GM12865 (cell line): ENCODE data around the gene BMAL1.

ENCODE experiments used
- DNase-seq: peaks from one replicate; pipeline ENCODE4 v3.0.0; 2010; ENCODE audit warnings: low read depth
- H3K4me3 ChIP-seq: 2 replicates; pipeline ENCODE4 v1.5.1; 2011; ENCODE audit warnings: mild to moderate bottlenecking, low read depth, low read length, control low read depth
- TF ChIP-seq, protein P1 (sequence below): IDR thresholded peaks from 2 replicates; pipeline ENCODE4 v1.5.1; 2011; ENCODE audit warnings: low read length, control low read depth, low read depth, inconsistent platforms; ENCODE audit not compliant: insufficient read depth; ENCODE audit errors: missing control alignments

Gene BMAL1

DNA sequence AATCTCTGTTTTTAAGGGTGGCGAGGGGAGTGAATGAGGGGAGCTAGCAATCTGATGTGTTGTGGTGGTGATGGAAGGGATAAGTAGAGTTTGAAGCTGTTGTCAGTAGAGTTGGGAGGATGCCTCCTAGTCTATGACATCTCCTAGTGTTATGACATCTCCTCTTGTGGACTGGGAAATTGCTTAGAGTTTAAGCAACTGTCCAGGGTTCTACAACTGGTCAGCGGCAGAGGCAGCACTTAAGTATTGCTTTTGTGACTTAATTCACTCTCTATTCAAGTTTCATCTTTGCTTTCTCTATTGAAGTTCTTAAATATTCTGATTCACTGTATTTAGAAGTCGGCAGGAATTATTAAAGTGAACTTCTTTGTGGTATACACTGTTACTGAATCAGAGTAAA, 13.8 kb downstream of the BMAL1 start:
- H3K4me3 ChIP-seq = no peak overlapping the region
- DNase-seq = no peak
- TF ChIP-seq, protein P1, sequence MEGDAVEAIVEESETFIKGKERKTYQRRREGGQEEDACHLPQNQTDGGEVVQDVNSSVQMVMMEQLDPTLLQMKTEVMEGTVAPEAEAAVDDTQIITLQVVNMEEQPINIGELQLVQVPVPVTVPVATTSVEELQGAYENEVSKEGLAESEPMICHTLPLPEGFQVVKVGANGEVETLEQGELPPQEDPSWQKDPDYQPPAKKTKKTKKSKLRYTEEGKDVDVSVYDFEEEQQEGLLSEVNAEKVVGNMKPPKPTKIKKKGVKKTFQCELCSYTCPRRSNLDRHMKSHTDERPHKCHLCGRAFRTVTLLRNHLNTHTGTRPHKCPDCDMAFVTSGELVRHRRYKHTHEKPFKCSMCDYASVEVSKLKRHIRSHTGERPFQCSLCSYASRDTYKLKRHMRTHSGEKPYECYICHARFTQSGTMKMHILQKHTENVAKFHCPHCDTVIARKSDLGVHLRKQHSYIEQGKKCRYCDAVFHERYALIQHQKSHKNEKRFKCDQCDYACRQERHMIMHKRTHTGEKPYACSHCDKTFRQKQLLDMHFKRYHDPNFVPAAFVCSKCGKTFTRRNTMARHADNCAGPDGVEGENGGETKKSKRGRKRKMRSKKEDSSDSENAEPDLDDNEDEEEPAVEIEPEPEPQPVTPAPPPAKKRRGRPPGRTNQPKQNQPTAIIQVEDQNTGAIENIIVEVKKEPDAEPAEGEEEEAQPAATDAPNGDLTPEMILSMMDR = no peak

DNA sequence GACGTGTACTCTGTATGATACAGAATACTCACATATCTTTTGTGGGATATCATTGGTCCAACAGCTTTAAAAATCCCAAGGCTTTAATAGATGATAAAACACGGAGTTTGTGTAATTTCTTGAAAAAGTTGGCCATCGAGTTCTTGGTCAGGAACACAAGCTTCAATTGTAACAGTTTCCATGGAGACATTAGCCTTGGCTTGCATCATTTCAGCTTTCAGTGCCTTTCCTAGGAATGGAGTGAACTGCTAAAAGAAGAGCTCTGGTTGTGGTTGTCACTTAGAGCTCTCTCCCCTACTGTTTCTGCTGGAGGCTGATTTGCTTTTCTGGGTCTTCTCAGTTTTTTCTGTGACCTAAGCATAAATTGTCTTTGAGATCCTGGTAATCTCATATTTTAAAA, 14.2 kb downstream of the BMAL1 start:
- TF ChIP-seq, protein P1 = no peak
- H3K4me3 ChIP-seq = no peak overlapping the region
- DNase-seq = no peak

DNA sequence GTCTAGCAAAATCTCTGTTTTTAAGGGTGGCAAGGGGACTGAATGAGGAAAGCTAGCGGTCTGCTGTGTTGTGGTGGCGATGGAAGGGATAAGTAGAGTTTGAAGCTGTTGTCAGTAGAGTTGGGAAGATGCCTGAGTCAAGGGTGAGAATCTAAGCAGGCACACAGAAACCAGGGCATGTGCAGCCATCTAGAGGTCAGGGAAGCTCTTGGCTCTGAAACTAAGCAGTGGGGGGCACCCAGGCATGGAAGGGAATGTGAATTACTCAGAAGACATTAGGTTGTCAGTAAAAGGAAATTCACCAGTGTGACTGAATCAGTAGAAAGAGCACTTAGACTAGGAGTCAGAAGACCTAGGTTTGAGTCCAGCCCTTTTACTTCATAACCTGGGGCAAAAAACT, 15.4 kb downstream of the BMAL1 start:
- no peak for DNase-seq
- H3K4me3 ChIP-seq = no peak overlapping the region
- TF ChIP-seq, protein P1 = no peak

DNA sequence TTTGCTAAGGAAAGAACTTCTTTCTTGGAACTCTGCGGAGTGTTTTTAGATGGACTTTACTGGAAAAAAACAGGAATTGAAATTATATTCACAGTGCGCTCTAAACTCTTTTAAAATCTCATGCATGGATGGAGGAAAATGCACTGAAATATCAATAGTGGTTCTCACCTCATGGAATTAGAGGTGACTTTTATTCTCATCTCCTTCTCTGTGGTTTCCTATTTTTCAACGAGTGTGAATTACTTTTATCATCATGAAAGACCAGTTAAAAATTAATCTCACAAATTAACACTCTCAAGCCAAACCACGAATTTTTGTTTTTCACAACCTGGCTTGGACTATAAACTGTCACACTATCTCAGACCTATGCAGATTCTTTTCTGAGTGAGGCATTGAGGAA, 16.6 kb downstream of the BMAL1 start:
- TF ChIP-seq, protein P1 = no peak
- no peak overlapping the region for H3K4me3 ChIP-seq
- no peak for DNase-seq

DNA sequence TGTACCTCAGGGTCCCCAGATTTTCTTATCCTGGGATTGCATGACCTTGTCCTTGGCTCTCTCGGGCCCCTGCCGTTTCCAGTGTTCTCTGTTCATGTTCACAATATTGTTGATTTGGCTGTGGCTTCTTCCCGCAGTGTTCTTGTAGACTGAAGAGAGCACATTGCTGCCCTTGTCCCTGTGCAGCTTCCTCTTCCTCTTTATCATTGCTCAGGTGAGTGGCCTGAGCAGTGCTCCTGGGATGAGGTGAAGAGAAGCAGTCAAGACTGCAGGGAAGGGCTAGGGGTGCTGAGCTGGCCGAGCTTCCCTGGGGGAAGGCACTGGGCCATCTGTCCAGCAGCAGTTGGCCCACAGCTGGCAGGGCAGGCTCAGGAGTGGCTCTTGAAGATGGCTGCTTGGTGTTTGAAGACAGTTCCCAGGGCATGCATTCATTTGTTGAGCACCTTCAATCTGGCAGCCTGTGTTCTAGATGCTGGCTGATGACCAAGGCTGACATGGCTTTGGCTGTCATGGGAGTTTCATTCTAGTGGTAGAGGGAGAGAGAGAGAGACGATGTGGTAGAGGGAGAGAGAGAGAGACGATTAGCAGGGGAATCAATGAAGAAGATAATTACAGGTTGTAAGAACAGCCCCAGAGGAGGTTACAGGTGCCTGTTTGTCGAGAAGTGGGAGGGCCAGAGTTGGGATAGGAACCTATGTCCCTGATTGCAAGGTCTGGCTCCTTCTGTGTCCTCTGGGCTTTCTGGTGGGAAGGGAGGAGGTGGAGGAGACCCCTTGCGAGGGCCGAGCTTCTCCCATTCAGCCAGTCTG, 17.4 kb downstream of the BMAL1 start:
- TF ChIP-seq, protein P1 = no peak
- H3K4me3 ChIP-seq = no peak overlapping the region
- DNase-seq = no peak

DNA sequence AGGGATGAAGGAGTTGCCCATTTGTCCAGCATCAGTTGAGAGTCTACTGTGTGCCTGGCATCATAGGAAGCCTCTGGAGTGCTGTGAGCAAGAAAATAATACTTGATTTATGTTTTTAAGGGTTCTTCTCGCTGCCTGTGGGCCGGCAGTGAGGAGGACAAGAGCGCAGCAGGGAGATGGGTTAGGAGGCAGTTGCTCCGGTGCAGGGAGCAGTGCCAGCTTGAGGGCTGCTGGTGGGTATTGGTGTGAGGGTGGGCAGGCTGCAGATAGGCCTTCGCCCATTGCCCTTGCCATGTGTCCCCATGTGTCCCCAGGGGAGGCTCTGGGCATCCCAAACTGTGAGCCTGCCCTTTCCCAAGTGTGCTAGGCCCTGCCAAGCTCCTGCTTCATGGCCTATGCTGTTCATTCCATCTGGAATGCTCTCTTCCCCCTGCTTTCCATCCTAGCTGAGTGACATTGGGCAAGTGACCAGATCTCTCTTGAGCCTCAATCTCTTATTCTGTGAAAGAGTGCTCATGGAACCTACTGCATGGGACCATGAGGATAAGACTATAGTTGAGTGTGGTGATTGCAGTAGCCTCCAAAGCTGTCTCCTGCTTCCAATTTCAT, 19.8 kb downstream of the BMAL1 start:
- no peak overlapping the region for H3K4me3 ChIP-seq
- TF ChIP-seq, protein P1 = no peak
- no peak for DNase-seq
